ENCODE results near the gene AZIN2.
"Not testable (repeated sequence)": the region's sequence is repeated elsewhere in the genome, so short reads cannot be mapped to it uniquely, and the experiment has no call there.

Gene AZIN2

DNA sequence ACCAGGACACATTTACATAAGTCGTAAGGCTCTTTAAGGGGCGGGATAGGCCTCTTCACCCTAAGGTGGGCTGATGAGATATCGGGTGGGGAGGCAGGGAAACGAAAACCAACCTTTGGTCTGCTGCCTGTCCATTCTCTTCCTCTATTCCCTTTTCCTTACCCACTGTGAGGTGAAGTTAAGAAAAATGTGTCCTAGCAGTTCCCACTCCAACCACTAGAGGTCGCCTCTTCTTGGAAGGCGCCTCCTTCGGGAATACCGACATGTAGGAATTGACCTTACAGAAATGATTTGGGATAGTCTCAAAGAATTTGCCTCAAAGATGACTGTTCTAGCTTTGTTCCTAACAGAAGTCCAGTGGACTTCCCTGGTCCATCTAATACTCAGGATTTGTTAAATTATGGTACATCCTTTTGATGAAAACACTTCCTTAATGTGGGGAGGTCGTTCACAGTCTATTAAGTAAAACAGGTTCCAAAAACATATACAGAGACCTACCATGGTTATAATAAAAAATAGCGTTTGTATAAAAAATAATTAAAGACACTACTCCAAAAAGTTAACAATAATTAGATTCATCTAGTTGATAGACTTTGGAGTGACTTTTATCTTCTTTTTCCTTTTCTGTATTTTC, 14.1 kb downstream of the AZIN2 start:
- DNase-seq (ENCODE audit: low spot score): peak; percentile 60

DNA sequence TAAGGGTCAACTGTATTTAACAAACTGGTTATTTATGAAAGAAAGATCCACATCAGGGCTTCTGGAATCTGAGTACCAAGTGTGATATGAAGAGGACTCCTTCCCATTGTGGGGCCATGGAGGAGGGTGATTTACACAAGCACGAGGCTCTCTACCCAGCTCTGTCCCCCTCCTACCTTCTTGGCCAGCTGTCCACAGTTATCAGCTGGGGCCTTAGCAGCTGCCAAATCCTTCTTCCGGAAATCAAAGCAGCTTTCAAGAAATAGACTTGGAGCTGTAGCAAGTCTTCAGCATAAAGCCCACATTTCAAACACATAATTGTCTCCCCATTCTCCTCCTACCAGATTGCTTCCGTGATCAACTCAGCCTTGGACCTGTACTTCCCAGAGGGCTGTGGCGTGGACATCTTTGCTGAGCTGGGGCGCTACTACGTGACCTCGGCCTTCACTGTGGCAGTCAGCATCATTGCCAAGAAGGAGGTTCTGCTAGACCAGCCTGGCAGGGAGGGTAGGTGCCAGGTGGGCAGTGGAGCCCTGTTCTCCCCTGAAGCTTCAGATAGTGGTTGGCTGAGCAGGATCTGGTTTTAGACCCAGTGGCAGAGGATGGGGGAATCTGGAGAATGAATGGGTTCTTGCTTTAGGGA, 15.5 kb downstream of the AZIN2 start:
- no peak for DNase-seq (ENCODE audit: low spot score)

DNA sequence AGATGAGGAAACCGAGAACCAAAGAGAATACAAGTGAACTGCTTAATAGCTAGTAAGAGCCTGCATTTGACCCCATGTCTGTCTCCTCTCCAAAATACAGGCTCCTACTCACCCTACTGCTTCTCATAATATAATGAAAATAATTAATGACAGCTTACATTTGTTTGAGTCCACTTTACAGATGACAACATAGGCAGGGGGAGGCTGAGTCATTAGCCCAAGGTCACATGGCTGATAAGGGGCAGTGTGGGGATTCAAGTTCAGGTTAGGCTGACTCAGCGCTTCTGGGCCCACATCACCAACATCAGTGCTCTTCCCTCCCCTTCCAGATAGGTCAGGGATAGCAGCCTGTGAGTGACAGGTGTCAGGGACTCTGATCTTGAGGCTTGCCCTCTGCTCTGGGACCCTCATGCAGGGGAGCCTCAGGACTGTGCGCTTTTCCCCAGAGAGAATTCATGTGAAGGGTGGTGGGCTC, 16.2 kb downstream of the AZIN2 start:
- no peak for DNase-seq (ENCODE audit: low spot score)

DNA sequence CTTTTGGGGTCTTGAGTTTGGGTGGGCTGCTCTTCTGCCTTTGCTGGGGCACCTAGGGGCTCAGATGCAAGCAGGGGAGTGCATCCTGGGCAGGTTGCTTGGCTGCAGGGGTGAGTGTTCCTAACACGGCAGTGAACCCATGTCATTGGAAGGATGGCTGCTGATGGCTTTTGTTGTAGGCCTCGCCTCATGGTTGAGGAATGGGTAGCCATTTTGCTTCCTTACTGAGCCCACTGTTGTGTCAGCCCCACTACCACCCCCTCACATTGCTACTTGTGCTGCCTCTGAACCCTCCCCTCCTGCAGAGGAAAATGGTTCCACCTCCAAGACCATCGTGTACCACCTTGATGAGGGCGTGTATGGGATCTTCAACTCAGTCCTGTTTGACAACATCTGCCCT, 16.8 kb downstream of the AZIN2 start:
- no peak for DNase-seq (ENCODE audit: low spot score)

DNA sequence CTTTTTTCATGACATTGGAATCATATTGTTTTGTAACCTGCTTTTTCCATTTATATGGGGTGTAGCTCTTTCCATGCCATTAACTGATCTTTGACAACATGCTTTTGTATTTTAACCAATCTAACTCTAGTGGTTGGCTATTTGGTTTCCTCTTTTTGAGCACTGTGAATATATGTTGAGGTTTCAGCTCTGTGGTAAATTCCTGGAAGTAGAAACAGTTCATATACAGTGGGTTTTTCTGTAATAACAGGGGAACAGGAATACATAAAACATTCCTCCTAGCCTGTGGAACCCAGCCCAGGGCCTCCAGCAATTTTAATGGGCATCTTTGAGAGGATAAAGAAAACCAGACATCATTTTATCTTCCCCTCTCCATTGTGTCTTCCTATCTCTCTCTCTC, 17.4 kb downstream of the AZIN2 start:
- no peak for DNase-seq (ENCODE audit: low spot score)

DNA sequence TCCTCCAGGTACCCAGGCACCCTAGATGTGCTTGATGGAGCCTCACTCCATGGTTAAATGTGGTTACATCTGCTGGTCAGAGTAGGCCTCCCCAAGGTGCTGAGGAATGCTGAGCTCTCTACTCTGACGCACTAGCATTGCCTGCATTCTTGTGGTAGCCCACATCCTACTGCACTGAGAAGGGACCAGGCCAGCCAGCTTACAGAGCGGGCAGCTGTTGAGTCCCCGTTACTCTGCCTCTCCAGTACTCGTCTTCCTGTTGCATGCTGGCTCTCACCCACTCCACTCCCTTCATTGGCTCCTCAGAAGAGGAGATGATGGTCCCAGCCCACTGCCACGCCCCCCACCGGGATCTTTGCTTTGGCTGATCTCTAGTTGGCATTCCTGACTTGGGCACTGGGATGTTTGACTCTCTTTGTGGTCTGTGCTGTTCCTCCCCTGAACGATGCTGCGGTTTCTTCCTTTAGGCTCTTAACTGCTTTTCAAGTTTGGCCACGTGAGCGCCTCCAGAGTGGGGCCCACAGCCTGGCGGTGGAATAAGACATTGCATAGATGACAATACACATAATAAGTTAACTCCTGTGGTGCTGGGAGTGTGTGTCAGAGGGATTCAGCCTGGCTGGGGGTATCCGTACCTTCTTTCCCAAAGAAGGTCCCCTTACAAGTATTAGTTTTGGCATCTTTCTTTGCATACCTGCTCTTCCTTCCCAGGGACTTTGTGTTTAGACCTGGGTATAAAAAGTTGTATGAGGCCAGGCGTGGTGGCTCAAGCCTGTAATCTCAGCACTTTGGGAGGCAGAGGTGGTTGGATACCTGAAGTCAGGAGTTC, 18.6 kb downstream of the AZIN2 start:
- peak; percentile 90 for DNase-seq (ENCODE audit: low spot score)

DNA sequence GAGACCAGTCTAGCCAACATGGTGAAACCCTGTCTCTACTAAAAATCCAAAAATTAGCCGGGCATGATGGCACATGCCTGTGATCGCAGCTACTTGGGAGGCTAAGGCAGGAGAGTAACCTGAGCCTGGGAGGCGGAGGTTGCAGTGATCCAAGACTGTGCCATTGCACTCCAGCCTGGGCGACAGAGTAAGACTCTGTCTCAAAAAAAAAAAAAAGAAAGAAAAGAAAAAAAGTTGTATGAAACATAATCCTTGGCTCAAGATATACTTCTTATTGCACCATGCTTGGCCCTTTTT, 19.1 kb downstream of the AZIN2 start:
- not testable (repeated sequence) for DNase-seq (ENCODE audit: low spot score)

DNA sequence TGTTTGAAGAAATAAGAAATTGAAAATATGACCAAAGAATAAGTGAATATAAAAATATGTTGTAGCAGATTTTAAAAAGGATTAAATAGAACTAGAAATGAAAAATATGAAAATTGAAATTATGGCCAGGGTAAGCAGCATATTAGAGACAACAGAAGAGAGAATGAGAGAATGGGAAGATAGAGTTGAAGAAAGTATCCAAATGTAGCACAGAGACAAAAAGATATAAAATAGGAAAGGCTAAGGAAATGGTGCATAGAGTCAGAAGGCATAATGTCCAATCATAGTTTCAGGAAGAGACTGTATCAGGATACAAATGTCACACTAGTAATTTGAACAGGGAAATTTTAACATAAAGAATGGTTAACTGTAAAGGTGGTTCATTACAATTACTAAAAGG, 29.5 kb downstream of the AZIN2 start:
- no peak for DNase-seq (ENCODE audit: low spot score)

DNA sequence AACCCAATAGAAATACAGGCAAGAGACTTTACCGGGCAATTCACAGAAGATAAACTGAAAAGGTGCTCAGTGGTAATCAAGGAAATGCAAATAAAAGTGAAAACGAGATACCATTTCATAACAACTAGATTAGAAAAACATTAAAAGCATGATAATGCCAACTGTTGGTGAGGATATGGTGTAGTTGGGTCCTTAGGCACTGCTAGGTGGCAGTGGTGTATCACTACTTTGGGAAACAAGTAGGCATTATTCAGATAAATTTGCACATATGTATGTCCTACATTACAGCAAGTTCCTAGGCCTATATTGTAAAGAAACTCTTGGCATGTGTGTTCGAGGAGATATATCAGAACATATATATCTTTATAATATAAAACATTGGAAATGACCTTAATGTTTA, 31.0 kb downstream of the AZIN2 start:
- no peak for DNase-seq (ENCODE audit: low spot score)

DNA sequence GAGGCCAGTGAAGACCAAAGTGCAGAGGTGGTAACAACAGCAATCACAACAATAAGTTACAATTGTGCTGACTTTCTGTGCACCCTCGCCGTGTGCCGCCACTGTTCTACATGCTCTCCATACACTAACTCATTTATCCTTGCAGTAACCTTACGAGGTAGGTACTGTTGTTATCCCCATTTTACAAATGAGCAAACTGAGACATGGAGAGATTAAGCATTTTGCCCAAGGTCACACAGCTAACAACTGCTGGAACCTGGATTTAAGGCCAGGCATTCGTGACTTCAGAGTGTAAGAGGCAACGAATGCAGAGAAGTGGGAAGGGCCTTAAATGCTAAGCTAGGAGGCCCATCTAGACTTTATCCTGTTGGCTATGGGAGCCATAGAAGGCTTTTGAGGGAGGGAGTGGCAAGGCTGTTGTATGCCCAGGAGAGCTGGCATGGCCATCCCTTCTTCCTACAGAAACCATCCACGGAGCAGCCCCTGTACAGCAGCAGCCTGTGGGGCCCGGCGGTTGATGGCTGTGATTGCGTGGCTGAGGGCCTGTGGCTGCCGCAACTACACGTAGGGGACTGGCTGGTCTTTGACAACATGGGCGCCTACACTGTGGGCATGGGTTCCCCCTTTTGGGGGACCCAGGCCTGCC, 36.6 kb downstream of the AZIN2 start:
- DNase-seq (ENCODE audit: low spot score): no peak

DNA sequence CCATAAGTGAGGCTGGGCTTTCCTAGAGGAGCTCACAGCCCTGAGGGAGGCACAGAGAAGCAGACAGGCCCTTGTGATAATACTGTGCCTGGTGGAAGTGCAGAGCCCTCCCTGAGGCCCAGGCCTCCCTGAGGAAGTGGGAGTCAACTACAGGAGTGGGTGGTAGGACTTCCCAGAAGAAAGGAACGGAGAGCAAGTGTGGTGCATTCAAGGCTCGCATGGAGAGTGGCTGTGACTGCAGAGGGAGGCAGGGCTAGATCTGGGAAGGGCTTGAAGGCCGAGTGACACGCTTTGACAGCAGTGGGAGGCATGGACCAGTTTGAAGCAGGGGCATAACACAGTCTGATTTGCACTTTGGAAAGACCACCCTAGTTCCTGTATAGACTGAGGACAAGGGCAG, 37.3 kb downstream of the AZIN2 start:
- DNase-seq (ENCODE audit: low spot score): no peak

DNA sequence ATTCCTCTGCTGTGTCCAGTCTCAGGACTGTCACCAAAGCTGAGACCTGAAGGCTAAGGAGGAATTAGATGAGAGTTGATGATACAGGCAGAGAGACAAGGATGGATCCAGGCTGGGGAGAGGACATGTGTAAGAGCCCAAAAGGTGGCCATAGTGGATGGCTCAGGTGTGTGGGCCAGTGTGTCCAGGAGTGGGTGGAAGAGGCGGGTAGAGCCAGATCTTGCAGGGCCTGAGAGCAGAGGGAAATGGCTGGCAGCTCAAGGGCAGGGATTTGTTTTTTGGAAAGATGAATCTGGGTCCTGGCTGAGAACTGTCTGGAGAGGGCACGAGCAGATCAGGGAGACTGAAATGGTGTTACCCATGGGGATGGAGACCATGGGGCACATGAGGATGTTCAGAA, 38.1 kb downstream of the AZIN2 start:
- no peak for DNase-seq (ENCODE audit: low spot score)

DNA sequence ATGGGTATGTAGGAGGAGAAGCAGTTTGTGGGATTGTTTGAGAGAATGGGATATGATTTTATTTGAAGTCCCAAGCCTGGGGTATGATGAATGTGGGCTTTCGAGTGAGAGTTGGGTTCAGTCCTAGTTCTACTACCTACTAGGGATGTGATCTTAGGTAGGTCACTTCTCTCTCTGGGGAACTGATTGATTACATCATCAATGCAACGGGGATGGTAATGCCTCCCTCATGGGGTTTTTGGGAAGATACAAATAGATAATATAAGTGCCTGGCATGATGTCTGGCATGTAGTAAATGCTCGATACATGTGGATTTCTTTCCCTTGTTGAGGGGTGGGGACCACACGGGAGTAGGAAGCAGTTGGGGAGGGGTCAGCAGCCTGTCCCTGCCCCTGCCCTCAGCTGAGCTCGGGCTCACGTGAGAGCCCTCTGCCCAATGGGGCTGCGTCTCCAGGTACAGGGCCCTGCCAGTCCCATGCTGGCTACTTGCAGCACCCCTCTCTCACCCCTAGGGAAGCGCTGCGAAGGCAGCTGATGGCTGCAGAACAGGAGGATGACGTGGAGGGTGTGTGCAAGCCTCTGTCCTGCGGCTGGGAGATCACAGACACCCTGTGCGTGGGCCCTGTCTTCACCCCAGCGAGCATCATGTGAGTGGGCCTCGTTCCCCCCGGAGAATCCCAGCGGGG, 38.7 kb downstream of the AZIN2 start:
- no peak for DNase-seq (ENCODE audit: low spot score)

DNA sequence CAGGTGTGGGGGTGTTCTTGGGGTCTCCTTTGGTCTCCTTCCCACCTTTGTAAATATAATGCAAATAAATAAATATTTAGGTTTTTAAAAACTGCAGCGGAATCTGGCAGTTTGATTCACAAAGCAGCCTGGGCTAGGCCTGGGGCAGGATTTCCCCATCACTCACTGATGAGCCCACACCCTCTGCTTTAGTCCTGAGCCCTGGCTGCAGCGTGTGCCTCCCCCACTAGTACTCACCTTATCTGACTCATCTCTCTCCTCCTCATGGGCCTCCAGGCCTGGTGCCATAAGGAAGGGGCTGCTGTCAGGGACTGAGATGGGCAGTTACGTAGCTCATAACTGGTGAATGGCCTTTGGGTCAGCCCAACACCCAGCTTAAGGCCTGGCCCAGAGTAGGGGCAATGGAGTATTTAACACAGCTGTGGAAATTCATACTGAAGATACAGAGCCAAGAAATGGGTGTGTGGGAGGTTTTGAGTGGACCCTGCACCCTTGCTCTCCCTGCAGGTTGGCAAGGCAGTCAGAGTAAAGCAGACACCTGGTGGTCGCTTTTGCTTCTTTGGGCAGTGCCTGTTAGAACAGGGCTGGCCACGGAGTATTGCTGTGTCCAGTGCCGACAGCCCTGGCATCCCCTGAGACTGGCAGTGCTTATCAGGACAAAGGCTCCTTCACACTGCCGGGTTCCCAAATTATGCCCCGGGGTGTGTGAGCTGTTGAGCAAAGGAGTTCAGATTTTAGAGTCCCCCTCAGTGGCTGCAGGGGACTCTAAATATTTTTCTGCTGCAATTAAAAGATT, 39.7 kb downstream of the AZIN2 start:
- no peak for DNase-seq (ENCODE audit: low spot score)

DNA sequence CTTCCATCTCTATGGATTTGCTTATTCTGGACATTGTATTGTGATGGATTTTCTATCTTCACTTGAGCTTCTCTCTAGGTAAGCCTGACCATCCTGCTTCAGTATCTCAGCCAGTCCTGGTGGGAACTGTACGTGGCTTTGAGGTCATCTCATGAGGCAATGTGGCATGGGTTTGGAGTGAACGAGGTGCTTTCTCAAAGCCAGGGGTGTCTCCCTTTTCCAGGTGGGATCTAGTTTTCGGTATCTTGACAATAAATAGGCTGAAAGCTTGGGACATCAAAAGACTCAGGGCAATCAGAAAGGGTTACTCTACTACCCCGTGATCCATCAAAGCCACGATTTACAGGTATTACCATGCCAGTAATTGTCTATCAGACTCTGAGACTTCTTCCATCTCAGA, 40.8 kb downstream of the AZIN2 start:
- no peak for DNase-seq (ENCODE audit: low spot score)

DNA sequence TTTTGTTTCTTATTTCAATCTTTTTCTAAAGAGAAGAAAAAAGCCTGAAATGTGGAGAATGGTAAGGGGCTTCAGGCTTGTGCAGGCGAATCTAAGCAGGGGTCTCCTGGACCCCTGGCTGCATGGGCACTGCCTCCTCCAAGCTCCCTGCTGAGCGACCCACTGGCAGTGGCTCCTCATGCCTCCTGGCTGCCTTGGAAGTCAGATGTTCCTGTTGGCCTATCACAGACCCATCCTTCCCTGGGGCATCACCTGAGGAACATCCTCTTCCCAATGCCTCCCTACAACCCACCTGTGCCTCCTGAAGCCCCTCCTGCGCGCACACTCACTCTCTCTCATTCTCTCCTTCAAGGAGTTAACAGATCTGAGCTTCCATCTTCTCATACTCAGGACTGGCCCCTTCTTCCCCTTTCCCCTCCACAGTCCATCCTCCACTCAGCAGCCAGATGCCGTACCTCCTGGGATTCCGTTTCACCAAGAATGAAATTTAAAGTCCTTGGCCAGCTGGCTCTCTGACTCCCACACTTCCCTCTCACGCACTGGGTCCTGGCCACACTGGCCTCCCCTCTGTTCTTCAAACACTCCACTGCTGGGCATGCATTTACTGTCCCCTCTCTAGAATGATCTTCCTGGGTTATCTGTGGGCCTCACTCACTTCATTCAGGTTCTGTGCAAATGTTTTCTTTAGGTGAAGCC, 41.7 kb downstream of the AZIN2 start:
- DNase-seq (ENCODE audit: low spot score): no peak

DNA sequence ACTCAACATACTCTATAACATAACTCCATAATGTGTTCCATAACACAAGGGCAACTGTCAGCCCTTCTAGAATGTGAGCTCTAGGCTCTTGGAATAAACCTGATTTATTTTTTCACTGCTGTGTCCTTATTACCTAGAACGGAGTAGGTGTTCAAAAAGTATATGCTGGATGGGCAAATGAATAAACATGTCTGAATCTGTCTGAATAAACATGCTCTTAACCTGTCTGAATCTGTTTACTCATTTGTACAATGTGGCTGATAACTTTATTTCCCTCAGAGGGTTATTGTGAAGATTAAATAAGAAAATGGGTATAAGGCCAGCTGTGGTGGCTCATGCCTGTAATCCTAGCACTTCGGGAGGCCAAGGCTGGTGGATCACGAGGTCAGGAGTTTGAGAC, 42.3 kb downstream of the AZIN2 start:
- no peak for DNase-seq (ENCODE audit: low spot score)

DNA sequence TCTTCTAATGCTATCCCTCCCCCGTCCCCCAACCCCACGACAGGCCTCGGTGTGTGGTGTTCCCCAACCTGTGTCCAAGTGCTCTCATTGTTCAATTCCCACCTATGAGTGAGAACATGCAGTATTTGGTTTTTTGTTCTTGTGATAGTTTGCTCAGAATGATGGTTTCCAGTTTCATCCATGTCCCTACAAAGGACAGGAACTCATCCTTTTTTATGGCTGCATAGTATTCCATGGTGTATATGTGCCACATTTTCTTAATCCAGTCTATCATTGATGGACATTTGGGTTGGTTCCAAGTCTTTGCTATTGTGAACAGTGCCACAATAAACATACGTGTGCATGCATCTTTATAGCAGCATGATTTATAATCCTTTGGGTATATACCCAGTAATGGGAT, 43.7 kb downstream of the AZIN2 start:
- not testable (repeated sequence) for DNase-seq (ENCODE audit: low spot score)

DNA sequence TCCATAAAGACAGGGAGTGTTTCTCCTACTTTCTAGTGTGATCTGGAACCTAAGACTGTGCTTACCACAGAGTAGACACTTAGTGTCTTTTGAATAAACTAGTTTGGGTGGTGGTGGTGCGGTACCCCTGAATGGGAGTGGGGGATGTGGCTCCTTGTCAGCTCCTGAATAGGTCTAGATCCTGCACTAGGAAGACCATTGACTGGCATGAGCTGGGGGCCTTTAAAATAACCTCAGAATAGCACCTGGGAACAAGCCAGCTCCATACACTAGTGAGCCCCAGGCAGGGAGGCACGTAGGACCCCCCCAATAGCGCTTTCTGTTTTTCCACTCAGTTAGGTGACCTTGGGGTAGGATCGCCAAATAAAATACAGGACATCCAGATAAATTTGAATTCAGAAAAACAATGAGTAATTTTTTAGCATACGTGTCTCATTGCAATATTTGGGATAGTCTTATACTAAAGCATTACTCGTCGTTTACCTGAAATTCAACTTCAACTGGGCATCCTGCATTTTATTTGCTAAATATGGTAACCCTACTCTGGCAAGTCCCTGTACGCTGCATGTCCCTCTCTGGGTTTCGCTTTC, 45.6 kb downstream of the AZIN2 start:
- no peak for DNase-seq (ENCODE audit: low spot score)

DNA sequence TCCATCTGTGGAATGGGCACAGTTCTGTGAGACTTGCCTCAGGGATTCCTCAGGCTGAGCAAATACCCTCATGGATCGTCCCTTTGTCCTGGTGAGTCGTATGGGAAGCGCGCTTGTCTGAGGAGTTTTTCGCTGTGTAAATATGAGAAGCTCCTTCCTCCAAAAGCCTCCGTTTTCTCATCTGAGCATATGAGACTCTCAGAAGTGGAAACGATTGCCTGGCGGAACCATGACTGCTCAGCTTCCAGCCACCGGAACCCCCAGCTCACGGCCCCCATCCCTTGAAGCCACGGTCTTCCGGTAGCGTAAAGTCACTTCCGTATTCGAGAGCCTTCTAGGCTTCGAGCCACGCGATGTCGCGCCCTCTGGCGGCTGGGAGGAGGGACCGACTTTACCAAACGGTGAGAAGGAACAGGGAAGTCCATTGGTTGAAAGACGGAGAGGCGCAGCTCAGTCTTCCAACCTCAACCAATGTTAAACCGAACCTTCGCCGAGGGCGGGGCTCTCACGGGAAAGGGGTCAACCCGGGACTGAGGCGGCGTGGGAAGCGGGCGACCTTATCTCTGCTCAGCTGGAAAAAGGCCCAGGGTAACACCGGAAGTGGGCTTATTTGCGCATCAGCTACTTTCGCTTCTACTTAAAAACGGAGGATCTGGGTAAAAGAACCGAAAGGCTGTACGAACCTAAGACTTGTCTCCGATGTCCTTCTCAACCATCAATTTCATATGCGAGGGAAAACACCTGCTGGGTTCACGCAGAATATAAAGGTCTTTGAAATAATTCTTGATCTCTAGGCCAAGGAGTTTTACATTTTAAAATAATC, 46.3 kb downstream of the AZIN2 start:
- DNase-seq (ENCODE audit: low spot score): peak; percentile 95

Data from hepatic stellate cell (primary cell).